WTC11 (cell line): ENCODE measurements around the gene ZSWIM2. TPM values are rescaled to one million over a fixed set of nuclear protein-coding genes. Genes with fewer than 3 reads are reported as not detected.

Source experiments
- ATAC-seq: fragments of 200-7000 bp; cut with Tn5 transposase; 2 replicates; pipeline ENCODE4 v1.10.0; 2021; ENCODE audit warnings: mild to moderate bottlenecking, moderate library complexity
- CTCF ChIA-PET: fragments of 300-600 bp; sonication (Branson Sonifier 250); formaldehyde crosslinking; loops from one replicate; lab custom pipeline; 2021; ENCODE audit warnings: antibody characterized with exemption; lab: Charles Lee
- POLR2A ChIA-PET: fragments of 350-600 bp; sonication (Branson Sonifier 250); formaldehyde crosslinking; loops from one replicate; lab custom pipeline; 2021; ENCODE audit warnings: antibody characterized with exemption; lab: Charles Lee
- DNase-seq: peaks from one replicate; pipeline ENCODE4 v3.0.0; 2021; ENCODE audit warnings: low spot score
- H3K27ac Mint-ChIP-seq: 2 replicates; pipeline ENCODE4 v1.8.0; 2021; ENCODE audit warnings: mixed read lengths
- H3K27me3 Mint-ChIP-seq: 2 replicates; pipeline ENCODE4 v1.8.0; 2021; ENCODE audit warnings: low read depth, mild to moderate bottlenecking, moderate library complexity, mixed read lengths
- H3K36me3 Mint-ChIP-seq: 2 replicates; pipeline ENCODE4 v1.8.0; 2021; ENCODE audit warnings: mixed read lengths
- H3K4me1 Mint-ChIP-seq: 2 replicates; pipeline ENCODE4 v1.8.0; 2022; ENCODE audit warnings: mixed read lengths
- H3K4me3 Mint-ChIP-seq: 2 replicates; pipeline ENCODE4 v1.8.0; 2021; ENCODE audit warnings: mild to moderate bottlenecking, moderate library complexity, mixed read lengths
- H3K9me3 Mint-ChIP-seq: 2 replicates; pipeline ENCODE4 v1.8.0; 2021; ENCODE audit warnings: mixed read lengths
- ATF6 ChIP-seq: sonication (generic); formaldehyde crosslinking; IDR thresholded peaks from 2 replicates; pipeline ENCODE4 v1.8.1; 2023; ENCODE audit warnings: mild to moderate bottlenecking, missing genetic modification reagents
- CTCF ChIP-seq: fragments of 200-600 bp; IDR thresholded peaks from 2 replicates; pipeline ENCODE4 v1.8.0; 2022; ENCODE audit warnings: antibody characterized with exemption
- ELF4 ChIP-seq: sonication (generic); formaldehyde crosslinking; IDR thresholded peaks from 2 replicates; pipeline ENCODE4 v1.8.1; 2022; ENCODE audit warnings: low read depth, mild to moderate bottlenecking, moderate library complexity, missing genetic modification reagents
- FOXK1 ChIP-seq: sonication (generic); formaldehyde crosslinking; IDR thresholded peaks from 2 replicates; pipeline ENCODE4 v1.8.0; 2022; ENCODE audit warnings: mild to moderate bottlenecking, moderate library complexity, missing genetic modification reagents
- HMGA2 ChIP-seq: fragments of 250-450 bp; sonication (Bioruptor Pico); IDR thresholded peaks from 2 replicates; pipeline ENCODE4 v1.4.0; 2021; ENCODE audit warnings: mild to moderate bottlenecking, moderate library complexity
- JUN ChIP-seq: sonication (generic); formaldehyde crosslinking; IDR thresholded peaks from 2 replicates; pipeline ENCODE4 v1.8.0; 2023; ENCODE audit warnings: mild to moderate bottlenecking, missing genetic modification reagents
- MYBL2 ChIP-seq: sonication (generic); formaldehyde crosslinking; IDR thresholded peaks from 2 replicates; pipeline ENCODE4 v1.8.1; 2023; ENCODE audit warnings: mild to moderate bottlenecking, moderate library complexity, missing genetic modification reagents
- NFATC4 ChIP-seq: fragments of 250-450 bp; sonication (Bioruptor Pico); IDR thresholded peaks from 2 replicates; pipeline ENCODE4 v1.9.0; 2021; ENCODE audit warnings: mild to moderate bottlenecking
- NR1H2 ChIP-seq: sonication (generic); formaldehyde crosslinking; IDR thresholded peaks from 2 replicates; pipeline ENCODE4 v1.9.0; 2021; ENCODE audit warnings: mild to moderate bottlenecking, moderate library complexity, missing genetic modification reagents
- STAT6 ChIP-seq: sonication (generic); formaldehyde crosslinking; conservative IDR thresholded peaks from 2 replicates; pipeline ENCODE4 v1.8.1; 2023; ENCODE audit warnings: mild to moderate bottlenecking, low read depth, missing genetic modification reagents, moderate library complexity
- USF2 ChIP-seq: sonication (generic); formaldehyde crosslinking; IDR thresholded peaks from 2 replicates; pipeline ENCODE4 v1.8.1; 2023; ENCODE audit warnings: mild to moderate bottlenecking, missing genetic modification reagents, moderate library complexity
- ZMAT4 ChIP-seq: fragments of 250-450 bp; sonication (Bioruptor Pico); IDR thresholded peaks from 2 replicates; pipeline ENCODE4 v1.9.0; 2021; ENCODE audit warnings: mild to moderate bottlenecking
- ZNF138 ChIP-seq: sonication (generic); formaldehyde crosslinking; conservative IDR thresholded peaks from 2 replicates; pipeline ENCODE4 v1.8.1; 2022; ENCODE audit warnings: mild to moderate bottlenecking, moderate library complexity, missing genetic modification reagents
- ZNF416 ChIP-seq: fragments of 250-450 bp; sonication (Bioruptor Pico); IDR thresholded peaks from 2 replicates; pipeline ENCODE4 v1.9.0; 2021; ENCODE audit warnings: mild to moderate bottlenecking, inconsistent platforms
- total RNA-seq: library from RNA; stranded (reverse); gene quantifications from 3 replicates; pipeline ENCODE4 v1.2.3, GENCODE V29; 2021
- TF ChIP-seq, protein P1 (sequence below): sonication (generic); formaldehyde crosslinking; IDR thresholded peaks from 2 replicates; pipeline ENCODE4 v1.8.0; 2023; ENCODE audit warnings: mild to moderate bottlenecking, missing genetic modification reagents
- TF ChIP-seq, protein P2 (sequence below): sonication (generic); formaldehyde crosslinking; IDR thresholded peaks from 2 replicates; pipeline ENCODE4 v1.8.1; 2023; ENCODE audit warnings: mild to moderate bottlenecking, missing genetic modification reagents, moderate library complexity

ZSWIM2 gene
- total RNA-seq, 1 experiment from 2014 or later: not detected

DNA sequence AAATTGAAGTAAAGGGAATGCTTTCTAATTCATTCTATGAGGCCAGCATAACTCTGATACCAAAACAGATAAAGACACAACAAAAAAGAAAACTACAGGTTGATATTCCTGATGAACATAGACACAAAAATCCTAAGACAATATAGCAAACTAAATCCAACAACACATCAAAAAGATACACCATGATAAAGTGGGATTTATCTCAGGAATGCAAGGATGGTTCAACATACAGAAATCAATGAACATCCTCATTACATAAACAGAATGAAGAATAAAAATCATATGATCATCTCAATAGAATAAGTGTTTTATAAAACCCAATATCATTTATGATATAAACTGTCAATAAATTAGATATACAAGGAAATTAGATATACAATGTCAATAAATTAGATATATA is 65.7 kb downstream of the ZSWIM2 start:
- H3K27me3 Mint-ChIP-seq: no peaks in the 10 kb centered on the region; the same call in 1 of the 2 replicates
- no peak overlapping the region for H3K4me3 Mint-ChIP-seq
- H3K9me3 Mint-ChIP-seq: peaks cover 21% of the 10 kb centered on the region
- DNase-seq (no peak), ATAC-seq (no peak)
- CTCF ChIA-PET: no interaction called here
- H3K27ac Mint-ChIP-seq: no peak overlapping the region
- POLR2A ChIA-PET: no interaction called here
- peaks cover 5% of the 10 kb centered on the region; the same call in 1 of the 2 replicates for H3K36me3 Mint-ChIP-seq
- no peak for TF ChIP-seq ELF4 (CRISPR knock-in tag)
- no peak for TF ChIP-seq ZNF138 (CRISPR knock-in tag)
- no peak for TF ChIP-seq MYBL2 (CRISPR knock-in tag)
- TF ChIP-seq JUN (CRISPR knock-in tag): no peak
- no peak for TF ChIP-seq FOXK1 (CRISPR knock-in tag)
- no peak for TF ChIP-seq STAT6 (CRISPR knock-in tag)
- TF ChIP-seq, protein P1, sequence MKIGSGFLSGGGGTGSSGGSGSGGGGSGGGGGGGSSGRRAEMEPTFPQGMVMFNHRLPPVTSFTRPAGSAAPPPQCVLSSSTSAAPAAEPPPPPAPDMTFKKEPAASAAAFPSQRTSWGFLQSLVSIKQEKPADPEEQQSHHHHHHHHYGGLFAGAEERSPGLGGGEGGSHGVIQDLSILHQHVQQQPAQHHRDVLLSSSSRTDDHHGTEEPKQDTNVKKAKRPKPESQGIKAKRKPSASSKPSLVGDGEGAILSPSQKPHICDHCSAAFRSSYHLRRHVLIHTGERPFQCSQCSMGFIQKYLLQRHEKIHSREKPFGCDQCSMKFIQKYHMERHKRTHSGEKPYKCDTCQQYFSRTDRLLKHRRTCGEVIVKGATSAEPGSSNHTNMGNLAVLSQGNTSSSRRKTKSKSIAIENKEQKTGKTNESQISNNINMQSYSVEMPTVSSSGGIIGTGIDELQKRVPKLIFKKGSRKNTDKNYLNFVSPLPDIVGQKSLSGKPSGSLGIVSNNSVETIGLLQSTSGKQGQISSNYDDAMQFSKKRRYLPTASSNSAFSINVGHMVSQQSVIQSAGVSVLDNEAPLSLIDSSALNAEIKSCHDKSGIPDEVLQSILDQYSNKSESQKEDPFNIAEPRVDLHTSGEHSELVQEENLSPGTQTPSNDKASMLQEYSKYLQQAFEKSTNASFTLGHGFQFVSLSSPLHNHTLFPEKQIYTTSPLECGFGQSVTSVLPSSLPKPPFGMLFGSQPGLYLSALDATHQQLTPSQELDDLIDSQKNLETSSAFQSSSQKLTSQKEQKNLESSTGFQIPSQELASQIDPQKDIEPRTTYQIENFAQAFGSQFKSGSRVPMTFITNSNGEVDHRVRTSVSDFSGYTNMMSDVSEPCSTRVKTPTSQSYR (CRISPR knock-in tag): no peak
- TF ChIP-seq ZNF416: no peak
- no peak for TF ChIP-seq NR1H2
- TF ChIP-seq USF2: no peak
- no peak for TF ChIP-seq NFATC4 (CRISPR knock-in tag)
- no peak for TF ChIP-seq CTCF
- peaks cover 7% of the 10 kb centered on the region for H3K4me1 Mint-ChIP-seq

- DNase-seq (peak; percentile 42), ATAC-seq (peak; percentile 100)
- Mint-ChIP-seq H3K27ac (peak overlapping the region; percentile 28; the same call in 1 of the 2 replicates), H3K9me3 (peaks cover 18% of the 10 kb centered on the region), H3K4me3 (no peak overlapping the region), H3K4me1 (peaks cover 7% of the 10 kb centered on the region), H3K27me3 (no peaks in the 10 kb centered on the region), H3K36me3 (peaks cover 5% of the 10 kb centered on the region; the same call in 1 of the 2 replicates)
- CTCF ChIA-PET: interaction anchor here (0.6 to 1.9 kb wide), 24 partner anchors 9 to 1042 kb away, joined by 3 to 11 read pairs (median 3); partner anchors contain the start of gene ITGAV
- POLR2A ChIA-PET: interaction anchor here (0.7 to 1.0 kb wide), 2 partner anchors 87 to 139 kb away, joined by 3 to 4 read pairs; no protein-coding TSS in a partner anchor
- TF ChIP-seq HMGA2 (no peak), STAT6 (CRISPR knock-in tag) (no peak), ATF6 (no peak), ZMAT4 (no peak)
- TF ChIP-seq, protein P2, sequence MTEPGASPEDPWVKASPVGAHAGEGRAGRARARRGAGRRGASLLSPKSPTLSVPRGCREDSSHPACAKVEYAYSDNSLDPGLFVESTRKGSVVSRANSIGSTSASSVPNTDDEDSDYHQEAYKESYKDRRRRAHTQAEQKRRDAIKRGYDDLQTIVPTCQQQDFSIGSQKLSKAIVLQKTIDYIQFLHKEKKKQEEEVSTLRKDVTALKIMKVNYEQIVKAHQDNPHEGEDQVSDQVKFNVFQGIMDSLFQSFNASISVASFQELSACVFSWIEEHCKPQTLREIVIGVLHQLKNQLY: no peak
Observed at GRCh38 chr2:186780701-186781316, 68.2 kb downstream of the ZSWIM2 start.
